GM12878 (cell line): Measurements from ENCODE around the gene MCM9.

ENCODE experiments used
- ATF7 ChIP-seq: fragments of 450-650 bp; IDR thresholded peaks from 2 replicates; pipeline ENCODE4 v1.6.1; 2016; ENCODE audit warnings: low read depth, mild to moderate bottlenecking
- BCL11A ChIP-seq: IDR thresholded peaks from 2 replicates; pipeline ENCODE4 v1.6.1; 2011; ENCODE audit warnings: low read depth, low read length
- BHLHE40 ChIP-seq, 2 experiments: fragments of 450-650 bp in 1 of 2; IDR thresholded peaks; 2 replicates each; pipeline ENCODE4 v1.6.1; 2011 to 2017; ENCODE audit warnings: low read depth in 2 of 2, borderline replicate concordance in 1 of 2, improper control_type of control experiment in 1 of 2, low read length in 1 of 2, mild to moderate bottlenecking in 1 of 2
- JUNB ChIP-seq: IDR thresholded peaks from 2 replicates; pipeline ENCODE4 v1.6.1; 2016; ENCODE audit warnings: antibody characterized with exemption, mild to moderate bottlenecking
- NR2F1 ChIP-seq: fragments of 450-650 bp; conservative IDR thresholded peaks from 2 replicates; pipeline ENCODE4 v1.6.1; 2017; ENCODE audit warnings: mild to moderate bottlenecking
- SIX5 ChIP-seq: IDR thresholded peaks from 2 replicates; pipeline ENCODE4 v1.6.1; 2011; ENCODE audit warnings: mild to moderate bottlenecking, low read depth, low read length, moderate library complexity; ENCODE audit not compliant: severe bottlenecking
- SP1 ChIP-seq: IDR thresholded peaks from one replicate; pipeline ENCODE4 v1.6.1; 2011; ENCODE audit warnings: low read depth, low read length
- ZNF274 ChIP-seq: IDR thresholded peaks from one replicate; pipeline ENCODE4 v1.8.0; 2011; ENCODE audit not compliant: insufficient read length, insufficient read depth
- TF ChIP-seq, protein P1 (sequence below): fragments of 450-650 bp; formaldehyde crosslinking; IDR thresholded peaks from 2 replicates; pipeline ENCODE4 v1.5.0; 2022; ENCODE audit warnings: mild to moderate bottlenecking, missing genetic modification characterization
- TF ChIP-seq, protein P2 (sequence below), 3 experiments: IDR thresholded peaks in 2 of 3; conservative IDR thresholded peaks in 1 of 3; 2 replicates each; pipeline ENCODE4 v1.5.1; 2011; ENCODE audit warnings: low read depth in 3 of 3, low read length in 3 of 3, mild to moderate bottlenecking in 3 of 3, control low read depth in 2 of 3, moderate library complexity in 2 of 3, inconsistent platforms in 1 of 3, mixed read lengths in 1 of 3; ENCODE audit not compliant: control insufficient read depth in 2 of 3, insufficient read depth in 1 of 3; ENCODE audit errors: extremely low read depth in 1 of 3
- TF ChIP-seq, protein P3 (sequence below): fragments of 450-650 bp; formaldehyde crosslinking; IDR thresholded peaks from 2 replicates; pipeline ENCODE4 v1.4.0; 2020; ENCODE audit warnings: mild to moderate bottlenecking, moderate library complexity

DNA sequence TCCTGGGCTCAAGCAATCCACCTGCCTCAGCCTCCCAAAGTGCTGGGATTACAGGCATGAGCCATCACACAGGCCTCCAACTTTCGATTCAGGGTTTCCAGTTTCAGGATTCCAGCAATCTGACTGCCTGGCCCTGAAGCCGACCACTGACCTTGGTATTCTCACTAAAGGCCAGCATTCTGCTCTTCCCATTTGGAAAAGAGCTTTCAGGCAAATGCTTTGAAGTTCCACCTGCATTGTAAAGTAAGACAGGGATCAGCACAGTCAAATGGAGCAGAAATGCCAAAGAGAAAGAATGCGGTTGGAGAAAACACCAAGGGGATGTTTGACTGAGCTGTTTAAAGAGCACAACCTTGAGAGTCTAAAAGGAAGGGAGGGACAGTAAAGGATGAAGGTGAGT lies 166.5 kb downstream of the MCM9 start:
- TF ChIP-seq SP1 = no peak
- TF ChIP-seq, protein P1, sequence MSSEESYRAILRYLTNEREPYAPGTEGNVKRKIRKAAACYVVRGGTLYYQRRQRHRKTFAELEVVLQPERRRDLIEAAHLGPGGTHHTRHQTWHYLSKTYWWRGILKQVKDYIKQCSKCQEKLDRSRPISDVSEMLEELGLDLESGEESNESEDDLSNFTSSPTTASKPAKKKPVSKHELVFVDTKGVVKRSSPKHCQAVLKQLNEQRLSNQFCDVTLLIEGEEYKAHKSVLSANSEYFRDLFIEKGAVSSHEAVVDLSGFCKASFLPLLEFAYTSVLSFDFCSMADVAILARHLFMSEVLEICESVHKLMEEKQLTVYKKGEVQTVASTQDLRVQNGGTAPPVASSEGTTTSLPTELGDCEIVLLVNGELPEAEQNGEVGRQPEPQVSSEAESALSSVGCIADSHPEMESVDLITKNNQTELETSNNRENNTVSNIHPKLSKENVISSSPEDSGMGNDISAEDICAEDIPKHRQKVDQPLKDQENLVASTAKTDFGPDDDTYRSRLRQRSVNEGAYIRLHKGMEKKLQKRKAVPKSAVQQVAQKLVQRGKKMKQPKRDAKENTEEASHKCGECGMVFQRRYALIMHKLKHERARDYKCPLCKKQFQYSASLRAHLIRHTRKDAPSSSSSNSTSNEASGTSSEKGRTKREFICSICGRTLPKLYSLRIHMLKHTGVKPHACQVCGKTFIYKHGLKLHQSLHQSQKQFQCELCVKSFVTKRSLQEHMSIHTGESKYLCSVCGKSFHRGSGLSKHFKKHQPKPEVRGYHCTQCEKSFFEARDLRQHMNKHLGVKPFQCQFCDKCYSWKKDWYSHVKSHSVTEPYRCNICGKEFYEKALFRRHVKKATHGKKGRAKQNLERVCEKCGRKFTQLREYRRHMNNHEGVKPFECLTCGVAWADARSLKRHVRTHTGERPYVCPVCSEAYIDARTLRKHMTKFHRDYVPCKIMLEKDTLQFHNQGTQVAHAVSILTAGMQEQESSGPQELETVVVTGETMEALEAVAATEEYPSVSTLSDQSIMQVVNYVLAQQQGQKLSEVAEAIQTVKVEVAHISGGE = no peak
- TF ChIP-seq BCL11A = no peak
- TF ChIP-seq, protein P2, sequence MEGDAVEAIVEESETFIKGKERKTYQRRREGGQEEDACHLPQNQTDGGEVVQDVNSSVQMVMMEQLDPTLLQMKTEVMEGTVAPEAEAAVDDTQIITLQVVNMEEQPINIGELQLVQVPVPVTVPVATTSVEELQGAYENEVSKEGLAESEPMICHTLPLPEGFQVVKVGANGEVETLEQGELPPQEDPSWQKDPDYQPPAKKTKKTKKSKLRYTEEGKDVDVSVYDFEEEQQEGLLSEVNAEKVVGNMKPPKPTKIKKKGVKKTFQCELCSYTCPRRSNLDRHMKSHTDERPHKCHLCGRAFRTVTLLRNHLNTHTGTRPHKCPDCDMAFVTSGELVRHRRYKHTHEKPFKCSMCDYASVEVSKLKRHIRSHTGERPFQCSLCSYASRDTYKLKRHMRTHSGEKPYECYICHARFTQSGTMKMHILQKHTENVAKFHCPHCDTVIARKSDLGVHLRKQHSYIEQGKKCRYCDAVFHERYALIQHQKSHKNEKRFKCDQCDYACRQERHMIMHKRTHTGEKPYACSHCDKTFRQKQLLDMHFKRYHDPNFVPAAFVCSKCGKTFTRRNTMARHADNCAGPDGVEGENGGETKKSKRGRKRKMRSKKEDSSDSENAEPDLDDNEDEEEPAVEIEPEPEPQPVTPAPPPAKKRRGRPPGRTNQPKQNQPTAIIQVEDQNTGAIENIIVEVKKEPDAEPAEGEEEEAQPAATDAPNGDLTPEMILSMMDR (IDR thresholded peaks at IDR 0.05 in 2 of 3, conservative IDR thresholded peaks at IDR 0.05 in 1 of 3; ENCODE audit: control insufficient read depth in 2 of 3, extremely low read depth in 1 of 3, insufficient read depth in 1 of 3, low read depth in 3 of 3, low read length in 3 of 3) = no peak
- TF ChIP-seq, protein P3, sequence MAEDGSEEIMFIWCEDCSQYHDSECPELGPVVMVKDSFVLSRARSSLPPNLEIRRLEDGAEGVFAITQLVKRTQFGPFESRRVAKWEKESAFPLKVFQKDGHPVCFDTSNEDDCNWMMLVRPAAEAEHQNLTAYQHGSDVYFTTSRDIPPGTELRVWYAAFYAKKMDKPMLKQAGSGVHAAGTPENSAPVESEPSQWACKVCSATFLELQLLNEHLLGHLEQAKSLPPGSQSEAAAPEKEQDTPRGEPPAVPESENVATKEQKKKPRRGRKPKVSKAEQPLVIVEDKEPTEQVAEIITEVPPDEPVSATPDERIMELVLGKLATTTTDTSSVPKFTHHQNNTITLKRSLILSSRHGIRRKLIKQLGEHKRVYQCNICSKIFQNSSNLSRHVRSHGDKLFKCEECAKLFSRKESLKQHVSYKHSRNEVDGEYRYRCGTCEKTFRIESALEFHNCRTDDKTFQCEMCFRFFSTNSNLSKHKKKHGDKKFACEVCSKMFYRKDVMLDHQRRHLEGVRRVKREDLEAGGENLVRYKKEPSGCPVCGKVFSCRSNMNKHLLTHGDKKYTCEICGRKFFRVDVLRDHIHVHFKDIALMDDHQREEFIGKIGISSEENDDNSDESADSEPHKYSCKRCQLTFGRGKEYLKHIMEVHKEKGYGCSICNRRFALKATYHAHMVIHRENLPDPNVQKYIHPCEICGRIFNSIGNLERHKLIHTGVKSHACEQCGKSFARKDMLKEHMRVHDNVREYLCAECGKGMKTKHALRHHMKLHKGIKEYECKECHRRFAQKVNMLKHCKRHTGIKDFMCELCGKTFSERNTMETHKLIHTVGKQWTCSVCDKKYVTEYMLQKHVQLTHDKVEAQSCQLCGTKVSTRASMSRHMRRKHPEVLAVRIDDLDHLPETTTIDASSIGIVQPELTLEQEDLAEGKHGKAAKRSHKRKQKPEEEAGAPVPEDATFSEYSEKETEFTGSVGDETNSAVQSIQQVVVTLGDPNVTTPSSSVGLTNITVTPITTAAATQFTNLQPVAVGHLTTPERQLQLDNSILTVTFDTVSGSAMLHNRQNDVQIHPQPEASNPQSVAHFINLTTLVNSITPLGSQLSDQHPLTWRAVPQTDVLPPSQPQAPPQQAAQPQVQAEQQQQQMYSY (CRISPR knock-in tag) = no peak
- no peak for TF ChIP-seq BHLHE40 (IDR thresholded peaks at IDR 0.05; ENCODE audit: borderline replicate concordance in 1 of 2, low read depth in 2 of 2, low read length in 1 of 2)
- no peak for TF ChIP-seq NR2F1
- TF ChIP-seq ATF7 = no peak
- no peak for TF ChIP-seq ZNF274
- TF ChIP-seq JUNB = no peak
- no peak for TF ChIP-seq SIX5
